ENCODE data around the gene CABP5.

Gene CABP5

DNA sequence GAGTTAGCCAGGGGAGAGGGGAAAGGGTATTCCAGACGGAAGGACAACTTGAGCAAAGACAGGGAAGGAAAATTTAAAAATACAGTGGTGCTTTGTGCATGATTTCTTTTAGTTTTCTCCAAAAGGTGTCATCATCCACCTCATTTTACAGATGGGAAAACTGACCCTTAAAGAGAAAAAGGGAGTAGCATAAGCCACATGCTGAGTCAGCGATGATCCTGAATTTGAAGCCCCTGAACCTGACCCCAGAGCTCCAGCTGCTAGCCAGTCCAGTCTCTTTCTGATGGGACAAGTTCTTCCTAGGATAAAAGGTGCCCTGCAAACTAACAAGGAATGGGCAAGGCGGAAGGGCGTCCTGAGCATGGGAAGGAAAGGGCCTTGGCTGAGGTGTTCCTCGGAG, 10.3 kb downstream of the CABP5 start:
- no peak for DNase-seq

DNA sequence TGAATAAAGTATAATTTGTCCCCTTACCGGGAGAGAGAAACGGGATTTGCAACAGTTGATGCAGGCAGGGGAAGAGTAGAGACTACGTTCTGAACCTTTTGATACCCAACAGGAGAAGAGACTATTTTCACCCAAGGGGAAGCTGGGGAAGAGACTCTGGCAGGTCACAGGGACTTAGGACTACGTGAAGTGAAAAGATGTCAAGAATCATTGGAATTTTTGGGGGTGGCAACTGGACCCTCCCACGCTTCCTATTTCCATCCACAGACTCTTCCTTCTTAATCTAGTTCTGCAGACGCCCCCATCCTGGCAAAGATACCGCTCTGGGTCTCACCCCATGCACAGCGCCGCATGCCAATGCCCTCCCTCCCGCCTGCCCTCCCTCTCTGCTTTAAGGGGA, 13.8 kb downstream of the CABP5 start:
- no peak for DNase-seq

DNA sequence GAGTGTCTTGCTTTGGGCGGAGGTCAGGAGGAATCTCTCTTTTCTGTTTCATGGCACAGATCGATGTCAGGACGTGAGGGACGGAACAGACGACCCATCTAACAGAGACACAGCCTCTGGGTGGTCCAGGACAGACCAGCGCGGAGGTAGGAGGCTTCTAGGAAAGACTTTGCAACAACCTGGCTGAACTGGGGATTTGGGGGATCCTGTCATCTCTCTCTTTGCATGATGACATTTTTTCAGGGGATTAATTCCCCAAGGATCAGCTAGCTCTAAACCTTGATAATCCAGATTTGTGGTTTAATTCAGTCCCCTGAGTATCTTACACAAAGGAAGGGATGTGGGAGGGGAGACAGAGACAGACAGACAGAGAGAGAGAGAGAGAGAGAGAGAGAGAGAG, 14.4 kb downstream of the CABP5 start:
- DNase-seq, result no peak

DNA sequence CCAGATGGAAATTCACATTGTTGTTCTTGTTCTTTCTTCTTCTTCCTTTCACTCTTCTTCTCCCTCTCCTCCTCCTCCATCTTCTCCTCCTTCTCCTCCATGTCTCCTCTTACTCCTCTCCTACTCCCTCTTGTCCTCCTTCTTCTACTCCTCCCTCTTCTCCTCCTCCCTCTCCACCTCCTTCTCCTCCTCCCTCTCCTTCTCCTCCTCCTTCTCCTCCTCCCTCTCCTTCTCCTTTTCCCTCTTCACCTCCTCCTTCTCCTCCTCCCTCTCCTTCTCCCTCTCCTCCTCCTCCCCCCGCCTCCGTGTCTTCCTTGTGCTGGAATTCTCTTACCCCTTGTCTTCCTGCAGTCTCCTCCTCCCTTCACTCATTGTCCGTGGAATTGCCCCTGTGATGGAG, 18.4 kb downstream of the CABP5 start:
- DNase-seq, result no peak

DNA sequence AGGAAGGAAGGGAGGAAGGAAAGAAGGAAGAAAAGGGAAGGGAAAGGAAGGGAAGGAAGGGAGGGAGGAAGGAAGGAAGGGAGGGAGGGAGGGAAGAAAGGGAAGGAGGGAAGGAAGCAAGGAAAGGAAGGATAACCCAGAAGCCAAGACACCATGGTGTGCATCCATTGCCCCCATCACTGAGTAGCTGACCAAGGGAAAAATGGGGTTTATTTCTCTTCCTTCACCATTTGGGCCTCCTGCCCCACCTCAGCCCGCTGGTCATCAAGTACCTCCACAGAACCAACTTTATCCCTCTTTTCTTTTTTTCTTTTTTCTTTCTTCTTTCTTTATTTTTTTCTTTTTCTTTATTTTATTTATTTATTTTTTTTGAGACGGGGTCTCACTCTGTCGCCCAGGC, 20.4 kb downstream of the CABP5 start:
- no peak for DNase-seq

DNA sequence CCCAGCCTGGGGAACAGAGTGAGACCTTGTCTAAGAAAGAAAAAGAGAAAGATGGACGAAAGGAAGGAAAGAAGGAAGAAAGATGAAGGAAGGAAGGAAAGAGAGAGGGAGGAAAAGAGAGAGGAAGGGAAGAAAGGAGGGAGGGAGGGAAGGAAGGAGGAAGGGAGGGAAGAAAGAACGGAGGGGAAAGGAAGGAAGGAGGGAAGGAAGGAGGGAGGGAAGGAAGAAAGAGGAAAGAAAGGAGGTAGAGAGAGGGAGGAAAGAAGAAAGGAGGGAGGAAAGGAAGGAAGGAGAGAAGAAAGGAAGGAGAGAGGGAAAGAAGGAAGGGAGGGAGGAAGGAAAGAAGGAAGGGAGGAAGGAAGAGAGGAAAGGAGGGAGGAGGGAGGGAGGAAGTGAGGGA, 20.9 kb downstream of the CABP5 start:
- DNase-seq, result no peak

DNA sequence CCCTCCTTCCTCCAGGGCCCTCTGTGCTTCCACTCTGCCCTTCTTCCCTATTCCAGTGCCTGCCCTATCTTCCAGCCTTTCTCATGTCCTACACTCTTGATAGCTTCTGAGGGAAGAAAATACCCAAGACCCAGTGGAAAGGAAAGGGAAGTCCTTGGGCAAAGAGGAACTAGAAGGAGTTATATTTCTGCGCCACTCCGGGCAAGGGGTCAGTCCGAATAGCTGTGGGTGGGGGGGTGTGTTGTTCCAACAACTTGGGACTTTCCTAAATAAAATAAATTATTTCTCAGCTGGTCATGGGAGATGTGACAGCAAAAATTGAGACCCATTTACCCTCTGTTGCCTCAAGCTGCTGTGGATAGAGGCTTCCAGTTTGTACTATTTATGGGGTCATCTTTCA, 23.2 kb downstream of the CABP5 start:
- no peak for DNase-seq

DNA sequence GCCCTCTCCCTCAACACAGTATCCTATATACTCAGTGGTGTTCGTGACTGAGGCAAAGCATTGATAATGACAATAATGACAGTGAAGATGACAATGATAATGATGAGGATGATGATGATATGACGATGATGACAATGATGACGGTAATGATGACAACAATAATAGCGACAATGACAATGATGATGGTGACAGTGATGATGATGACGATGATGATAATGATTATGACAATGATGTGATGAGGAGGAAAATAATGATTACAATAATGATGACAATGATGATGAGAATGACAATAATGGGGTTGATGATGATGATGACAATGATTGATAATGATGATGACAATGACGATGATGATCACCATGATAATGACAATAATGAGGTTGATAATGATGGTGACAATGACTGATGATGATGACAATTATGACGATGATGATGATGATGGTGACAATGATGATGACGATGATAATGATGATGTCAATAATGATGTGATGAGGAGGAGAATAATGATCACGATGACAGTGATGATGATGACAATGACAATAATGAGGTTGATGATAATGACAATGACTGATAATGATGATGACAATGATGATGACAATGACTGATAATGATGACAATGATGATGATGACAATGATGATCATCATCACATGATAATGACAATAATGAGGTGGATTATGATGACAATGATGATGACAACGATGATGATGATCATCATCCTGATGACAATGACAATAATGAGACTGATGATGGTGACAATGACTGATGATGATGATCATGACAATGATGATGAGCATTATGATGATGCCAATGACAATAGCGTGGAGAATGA, 32.7 kb downstream of the CABP5 start:
- DNase-seq, result no peak

DNA sequence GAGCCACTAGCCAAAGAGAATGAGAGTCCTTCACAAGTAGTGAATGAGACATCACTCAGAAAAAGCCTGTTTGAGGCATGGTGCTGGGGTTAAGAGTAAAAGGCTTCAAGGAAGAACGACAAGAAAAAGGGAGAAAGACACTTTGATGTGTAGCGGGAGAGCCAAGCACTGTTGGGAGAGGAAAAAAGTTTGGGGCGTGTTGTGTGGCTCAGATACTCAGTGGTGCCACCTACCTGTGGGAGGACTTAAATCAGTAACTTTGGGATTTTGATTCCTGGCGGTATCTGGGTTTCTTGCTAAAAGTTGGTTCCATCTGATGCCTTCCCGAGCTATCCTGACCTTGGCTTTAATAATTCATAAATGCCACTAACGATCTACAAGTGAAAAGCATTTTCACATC, 37.1 kb downstream of the CABP5 start:
- no peak for DNase-seq

DNA sequence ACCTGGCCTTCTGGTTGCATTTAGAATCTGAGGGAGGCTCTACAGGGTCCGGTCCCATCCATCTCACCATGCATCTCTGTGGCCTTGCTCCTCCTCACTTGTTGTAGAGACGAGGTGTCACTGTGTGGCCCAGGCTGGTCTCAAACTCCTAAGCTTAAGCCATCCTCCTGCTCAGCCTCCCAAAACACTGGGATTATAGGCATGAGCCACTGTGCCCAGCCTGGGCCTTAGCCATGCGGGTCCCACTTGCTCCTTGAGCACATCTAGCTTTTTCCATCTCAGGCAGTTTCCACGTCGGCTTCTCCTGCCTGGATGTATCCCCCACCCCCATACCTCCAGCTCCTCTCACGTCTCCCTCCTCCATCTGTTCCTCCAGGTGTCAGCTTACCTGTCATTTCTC, 39.6 kb downstream of the CABP5 start:
- no peak for DNase-seq

DNA sequence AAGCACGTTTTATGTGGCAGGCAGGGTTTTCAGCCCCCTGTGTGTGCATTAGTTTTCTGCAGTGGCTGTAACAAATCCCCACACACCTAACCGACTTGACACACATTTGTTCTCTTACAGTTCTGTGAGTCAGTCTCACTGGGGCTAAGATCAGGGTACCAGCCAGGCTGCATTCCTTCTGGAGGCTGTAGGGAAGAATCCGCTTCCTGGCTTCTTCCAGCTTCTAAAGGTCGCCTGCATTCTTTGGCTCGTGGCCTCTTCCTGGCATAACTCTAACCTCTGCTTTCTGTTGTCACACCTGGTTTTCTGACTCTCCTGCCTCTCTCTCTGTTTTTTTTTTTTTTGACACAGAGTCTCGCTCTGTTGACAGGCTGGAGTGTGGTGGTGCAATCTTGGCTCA, 43.0 kb downstream of the CABP5 start:
- DNase-seq, result no peak

DNA sequence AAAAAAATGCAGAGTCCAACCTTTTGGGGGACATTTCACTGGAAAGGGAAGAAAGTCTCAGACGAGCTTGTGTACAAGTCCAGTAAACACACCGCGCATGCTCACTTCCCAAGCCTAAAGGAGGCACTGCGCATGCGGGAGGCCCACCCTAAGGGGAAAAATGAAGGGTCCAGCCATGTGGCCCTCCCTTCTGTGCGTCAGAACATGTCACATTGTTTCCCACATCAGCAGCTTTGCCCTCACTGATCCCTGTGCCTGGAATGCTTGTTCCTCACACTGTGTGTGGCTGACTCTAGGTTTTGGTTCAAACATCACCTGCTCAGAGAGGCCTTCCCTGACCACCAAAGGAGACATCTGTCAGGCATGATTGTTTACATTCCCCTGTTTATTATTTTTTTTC, 45.1 kb downstream of the CABP5 start:
- DNase-seq, result no peak

DNA sequence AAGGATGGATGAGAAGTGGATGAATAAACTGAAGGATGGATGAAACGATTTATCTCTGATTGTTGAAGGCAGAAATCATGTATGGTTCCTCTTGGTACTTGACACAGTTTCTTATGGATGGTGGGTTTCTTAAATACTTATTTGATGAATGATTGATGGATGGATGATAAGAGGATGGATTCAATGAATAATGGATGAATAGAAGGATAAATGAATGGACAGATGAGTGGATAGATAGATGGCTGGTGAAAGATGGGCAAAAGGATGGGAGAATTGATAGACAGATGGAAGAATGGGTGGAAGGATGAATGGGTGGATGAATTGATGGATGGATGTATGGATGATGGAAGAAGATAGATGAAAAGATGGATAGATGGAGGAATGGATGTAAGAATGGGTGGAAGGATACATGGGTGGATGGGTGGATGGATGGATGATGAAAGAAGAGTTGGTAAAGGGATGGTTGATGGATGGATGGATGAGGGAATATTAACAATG, 47.6 kb downstream of the CABP5 start:
- no peak for DNase-seq

DNA sequence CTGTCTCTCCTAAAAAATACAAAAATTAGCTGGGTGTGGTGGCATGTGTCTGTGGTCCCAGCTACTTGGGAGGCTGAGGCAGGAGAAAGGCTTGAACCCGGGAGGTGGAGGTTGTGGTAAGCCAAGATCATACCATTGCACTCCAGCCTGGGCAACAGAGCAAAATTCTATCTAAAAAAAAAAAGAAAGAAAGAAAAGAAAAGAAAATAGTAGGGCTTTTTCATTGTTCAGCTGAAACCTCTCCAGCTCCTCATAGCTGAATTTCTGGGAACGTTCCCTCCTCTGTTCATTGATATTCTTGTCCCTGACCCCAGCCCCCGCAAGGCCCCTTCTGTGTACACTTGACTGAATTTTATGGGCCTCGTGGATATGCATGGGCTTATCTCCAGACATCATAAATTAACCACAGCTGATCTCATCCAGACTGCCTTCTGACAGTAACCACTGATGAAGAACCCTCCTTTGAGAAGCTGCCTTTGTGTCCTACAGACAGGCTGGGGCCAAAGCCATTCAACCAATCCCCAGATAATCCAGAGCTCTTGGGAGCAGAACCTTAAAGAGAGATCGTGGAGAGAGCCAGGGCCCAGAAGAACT, 49.6 kb downstream of the CABP5 start, which contains the start of gene ELSPBP1:
TSS of gene ELSPBP1 (plus strand) at position 424 of the 594 bp plus-strand sequence. CDS start 14,036 bp downstream, outside the sequence.
- no peak for DNase-seq

DNA sequence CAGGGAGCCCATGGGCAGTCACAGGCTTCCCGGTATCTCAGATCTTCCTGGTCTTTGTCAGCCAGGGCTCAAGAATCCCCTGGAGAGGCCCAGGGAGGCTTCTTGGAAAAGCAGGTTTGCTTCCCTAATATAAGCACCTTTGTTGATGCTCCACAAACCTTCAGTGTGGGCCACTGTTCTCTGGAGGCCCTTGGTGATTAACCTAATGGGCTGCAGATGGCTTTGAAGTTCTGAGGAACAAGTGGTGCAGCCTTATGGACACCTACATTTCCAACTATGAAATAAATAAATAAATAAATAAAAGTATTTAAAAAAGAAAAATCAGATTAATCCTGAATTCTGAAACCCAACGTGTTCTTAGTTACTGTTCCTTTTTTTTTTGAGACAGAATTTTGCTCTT, 51.8 kb downstream of the CABP5 start, which contains the start of gene BSPH1:
TSS of gene BSPH1 (minus strand) at position 101 of the 400 bp plus-strand sequence. CDS start at position 12, 89 bp downstream.
- DNase-seq, result no peak

DNA sequence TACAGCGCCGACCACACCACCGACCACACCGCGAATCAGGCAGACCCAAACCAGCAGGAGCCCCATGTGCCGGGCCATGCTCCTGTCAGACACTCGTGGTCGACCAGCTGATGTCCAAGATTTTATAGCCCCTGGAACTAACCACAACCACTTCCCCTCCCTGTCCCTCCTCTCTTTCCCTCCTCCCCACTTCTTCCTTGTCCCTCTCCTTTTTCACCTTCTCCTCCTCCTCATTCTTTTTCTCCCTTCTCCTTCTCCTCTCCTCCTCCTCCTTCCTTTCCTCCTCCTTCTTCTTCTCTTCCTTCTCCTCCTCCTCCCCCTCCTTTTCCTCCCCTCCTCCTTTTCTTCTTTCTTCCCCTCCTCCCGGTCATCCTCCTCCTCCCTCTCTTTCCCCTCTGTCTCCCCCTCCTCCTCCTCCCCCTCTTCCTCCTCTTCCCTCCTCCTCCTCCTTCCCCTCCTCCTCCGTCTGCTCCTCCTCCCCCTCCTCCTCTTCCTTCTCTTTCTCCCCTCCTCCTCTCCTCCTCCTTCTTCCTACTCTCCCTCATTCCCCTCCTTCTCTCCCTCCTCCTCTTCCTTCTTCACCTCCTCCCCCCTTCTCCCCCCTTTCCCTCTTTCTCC, 52.6 kb downstream of the CABP5 start:
- no peak for DNase-seq

Data from nucleus accumbens (tissue), 56 donors.